Mucosa of descending colon (tissue), 3 donors: Measurements from ENCODE around the gene WNT9A. TPM values are rescaled to one million over a fixed set of nuclear protein-coding genes. Genes with fewer than 3 reads are reported as not detected.
"Not testable (repeated sequence)": the region's sequence is repeated elsewhere in the genome, so short reads cannot be mapped to it uniquely, and the experiment has no call there.

Experiments used
- ATAC-seq: fragments of 200-7000 bp; cut with Tn5 transposase; one replicate; pipeline ENCODE4 v1.9.1; 2020; ENCODE audit warnings: mild to moderate bottlenecking, moderate library complexity
- DNase-seq, 3 donors: peaks; one replicate each; pipeline ENCODE4 v3.0.0-alpha.2; 2020
- H3K36me3 ChIP-seq: fragments of 200-600 bp; one replicate; pipeline ENCODE4 v1.8.0; 2021; ENCODE audit warnings: low read depth, mild to moderate bottlenecking
- H3K4me1 ChIP-seq: fragments of 200-600 bp; one replicate; pipeline ENCODE4 v1.8.0; 2021; ENCODE audit warnings: low read depth, mild to moderate bottlenecking
- H3K4me3 ChIP-seq: fragments of 200-600 bp; one replicate; pipeline ENCODE4 v1.8.0; 2021; ENCODE audit warnings: mild to moderate bottlenecking
- H3K9me3 ChIP-seq: fragments of 200-600 bp; one replicate; pipeline ENCODE4 v1.8.0; 2021; ENCODE audit warnings: mild to moderate bottlenecking
- intact Hi-C, 2 donors: fragments of 100-400 bp; cut with DNase I in 1 of 2; cut with micrococcal nuclease in 1 of 2; formaldehyde crosslinking; loops; one replicate each; pipeline versions ENCODE4 v1.11.0 to v1.11.1; 2022; cut with DNase I, micrococcal nuclease
- total RNA-seq, 3 donors: library from RNA; stranded (reverse); fragmentation: NEBNext Ultra II Directional in 2 of 3; extraction: Animal tissue kit (Norgen Biotek cat#: 25700) in 2 of 3; gene quantifications; one replicate each; pipeline versions ENCODE4 v1.2.1 to v1.2.4, GENCODE V29; 2021 to 2023
- TF ChIP-seq, protein P1 (sequence below): fragments of 200-600 bp; IDR thresholded peaks from one replicate; pipeline ENCODE4 v1.8.0; 2022; ENCODE audit warnings: antibody characterized with exemption, mild to moderate bottlenecking
- donor health status: DM: no; HTN: no; CAD: no; lungs with moderate emphysema.
- donor health status: DM: no; HTN: no; CAD: no.
- donor health status: DM: no; HTN: yes; CAD: no.

Gene WNT9A
- total RNA-seq, 3 donors from 2014 or later: 1.7 to 12.7 (median 2.4) TPM

DNA sequence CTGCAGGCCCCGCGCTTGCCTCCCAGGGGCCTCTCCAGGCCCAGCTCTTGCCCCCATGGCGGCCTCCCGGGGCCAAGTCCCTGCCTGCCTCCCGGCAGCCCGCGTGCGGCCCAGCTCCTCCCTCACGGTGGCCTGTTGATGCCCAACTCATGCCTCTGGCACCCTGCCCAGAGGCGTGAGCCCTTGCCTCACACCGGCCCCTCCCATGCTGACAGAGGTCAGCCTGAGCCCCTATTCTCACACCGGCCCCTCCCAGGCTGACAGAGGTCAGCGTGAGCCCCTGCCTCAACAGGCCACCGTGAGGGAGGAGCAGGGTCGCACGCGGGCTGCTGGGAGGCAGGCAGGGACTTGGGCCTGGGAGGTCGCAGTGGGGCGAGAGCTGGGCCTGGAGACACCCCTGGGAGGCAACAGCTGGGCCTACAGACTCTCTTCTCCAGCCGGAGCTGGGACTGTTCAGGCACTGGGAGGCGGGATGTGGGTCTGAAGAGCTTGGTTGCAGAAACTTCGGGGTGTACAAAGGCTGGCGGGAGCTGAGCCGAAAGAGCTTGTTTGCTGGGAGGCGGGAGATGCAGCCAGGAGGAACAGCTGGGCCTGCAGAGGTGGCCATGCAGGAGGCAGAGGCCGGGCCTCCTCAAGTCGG, 24.0 kb upstream of the WNT9A start:
- intact Hi-C loops, ATAC-seq, H3K36me3 ChIP-seq, DNase-seq, H3K9me3 ChIP-seq, H3K4me3 ChIP-seq, H3K4me1 ChIP-seq: not testable (repeated sequence)

DNA sequence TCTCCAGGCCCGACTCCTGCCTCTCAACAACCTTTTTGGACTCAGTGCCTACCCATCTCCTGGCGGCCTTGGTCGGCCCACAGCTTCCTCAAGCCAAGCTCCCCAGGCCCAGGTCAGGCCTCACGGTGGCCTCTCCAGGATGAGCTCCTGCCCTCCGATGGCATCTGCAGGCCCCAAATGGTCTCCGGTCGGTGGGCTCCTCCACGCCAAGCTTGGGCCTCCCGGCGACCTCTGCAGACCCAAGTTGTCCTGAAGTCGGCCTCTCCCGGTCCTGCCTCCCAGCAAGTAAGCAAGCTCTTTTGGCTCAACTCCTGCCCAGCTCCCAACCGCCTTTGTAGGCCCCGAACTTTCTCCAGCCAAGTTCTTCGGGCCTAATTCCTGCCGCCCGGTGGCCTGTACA, 23.5 kb upstream of the WNT9A start:
- H3K36me3 ChIP-seq, H3K9me3 ChIP-seq, ATAC-seq, H3K4me1 ChIP-seq, intact Hi-C loops, H3K4me3 ChIP-seq: not testable (repeated sequence)
- DNase-seq: peak in 1 of 3 donors; percentile 2

DNA sequence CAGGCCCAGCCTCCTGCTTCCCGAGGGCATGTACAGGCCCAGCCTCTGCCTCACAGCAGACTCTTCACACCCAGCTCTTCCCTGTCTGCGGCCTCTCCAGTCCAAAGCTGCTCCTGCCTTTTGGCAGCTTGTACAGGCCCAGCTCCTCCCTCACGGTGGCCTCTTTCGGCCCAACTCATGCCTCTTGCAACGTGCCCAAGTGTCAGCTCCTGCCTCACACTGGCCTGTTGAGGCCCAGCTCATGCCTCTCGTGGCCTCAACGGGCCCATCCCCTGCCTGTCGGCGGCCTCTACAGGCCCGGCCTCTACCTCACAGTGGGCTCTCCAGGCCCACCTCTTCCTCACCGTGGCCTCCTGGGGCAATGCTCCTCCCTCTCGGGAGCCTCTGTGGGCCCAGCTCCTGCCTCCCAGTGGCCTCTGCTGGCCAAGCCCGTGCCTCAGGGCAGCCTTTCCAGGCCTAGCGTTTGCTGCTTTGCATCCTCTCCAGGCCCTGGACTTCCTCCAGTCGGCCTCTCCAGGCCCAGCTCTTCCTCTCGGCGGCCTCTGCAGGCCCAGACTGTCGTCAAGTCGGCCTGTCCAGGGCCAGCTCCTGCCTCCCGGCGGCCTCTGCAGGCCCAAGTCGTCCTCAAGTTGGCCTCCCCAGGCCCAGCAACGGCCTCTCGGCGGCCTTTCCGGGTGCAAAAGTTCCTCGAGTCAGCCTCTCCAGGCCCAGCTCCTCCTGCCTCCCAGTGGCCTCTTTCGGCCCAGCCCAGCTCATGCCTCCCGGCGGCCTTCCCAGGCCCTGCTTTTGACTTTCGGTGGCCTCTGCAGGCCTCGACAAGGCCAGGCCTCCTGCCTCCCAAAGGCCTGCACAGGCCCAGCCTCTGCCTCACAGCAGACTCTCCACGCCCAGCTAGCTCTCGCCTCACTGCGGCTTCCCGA, 22.6 kb upstream of the WNT9A start:
- ATAC-seq, H3K36me3 ChIP-seq, H3K9me3 ChIP-seq, intact Hi-C loops, H3K4me3 ChIP-seq, H3K4me1 ChIP-seq: not testable (repeated sequence)
- peak in 1 of 3 donors; percentile 13 for DNase-seq

DNA sequence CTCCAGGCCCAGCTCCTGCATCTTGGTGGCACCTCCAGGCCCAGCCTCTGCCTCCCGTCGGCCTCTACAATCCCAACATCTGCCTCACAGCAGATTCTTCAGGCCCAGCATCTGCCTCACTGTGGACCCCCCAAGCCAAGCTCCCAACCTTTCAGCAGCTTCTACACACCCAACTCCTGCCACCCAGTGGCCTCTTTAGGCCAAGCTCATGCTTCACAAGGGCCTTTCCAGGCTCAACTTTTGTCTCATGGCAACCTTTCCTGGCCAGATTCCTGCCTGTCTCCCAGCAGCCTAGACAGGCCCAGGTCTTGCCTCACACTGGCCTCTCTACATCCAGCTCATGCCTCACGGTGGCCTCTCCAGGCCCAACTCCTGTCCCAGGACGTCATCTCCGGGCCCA, 20.1 kb upstream of the WNT9A start:
- DNase-seq, H3K9me3 ChIP-seq, H3K36me3 ChIP-seq, H3K4me1 ChIP-seq, ATAC-seq, H3K4me3 ChIP-seq, intact Hi-C loops: not testable (repeated sequence)

DNA sequence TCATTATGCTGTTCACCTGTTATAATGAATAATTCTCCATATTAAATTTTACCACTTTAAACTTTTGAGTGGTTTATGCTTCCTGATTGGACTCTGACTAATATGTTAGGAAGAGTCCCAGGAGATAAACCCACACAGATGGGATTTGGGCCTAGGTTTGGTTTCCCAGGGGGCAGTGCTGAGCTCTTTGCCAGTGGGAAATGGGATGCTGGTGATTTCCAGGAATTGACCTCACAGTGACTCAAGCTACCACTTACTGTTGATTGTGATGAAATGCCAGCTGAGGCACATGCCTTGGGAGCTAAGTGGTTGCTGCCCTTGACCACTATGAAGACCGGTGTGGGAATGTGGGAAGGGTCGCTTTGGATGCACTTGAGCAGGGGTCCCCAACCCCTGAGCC, 19.0 kb upstream of the WNT9A start:
- H3K36me3 ChIP-seq, DNase-seq, ATAC-seq, H3K9me3 ChIP-seq, H3K4me1 ChIP-seq, H3K4me3 ChIP-seq, intact Hi-C loops: not testable (repeated sequence)

DNA sequence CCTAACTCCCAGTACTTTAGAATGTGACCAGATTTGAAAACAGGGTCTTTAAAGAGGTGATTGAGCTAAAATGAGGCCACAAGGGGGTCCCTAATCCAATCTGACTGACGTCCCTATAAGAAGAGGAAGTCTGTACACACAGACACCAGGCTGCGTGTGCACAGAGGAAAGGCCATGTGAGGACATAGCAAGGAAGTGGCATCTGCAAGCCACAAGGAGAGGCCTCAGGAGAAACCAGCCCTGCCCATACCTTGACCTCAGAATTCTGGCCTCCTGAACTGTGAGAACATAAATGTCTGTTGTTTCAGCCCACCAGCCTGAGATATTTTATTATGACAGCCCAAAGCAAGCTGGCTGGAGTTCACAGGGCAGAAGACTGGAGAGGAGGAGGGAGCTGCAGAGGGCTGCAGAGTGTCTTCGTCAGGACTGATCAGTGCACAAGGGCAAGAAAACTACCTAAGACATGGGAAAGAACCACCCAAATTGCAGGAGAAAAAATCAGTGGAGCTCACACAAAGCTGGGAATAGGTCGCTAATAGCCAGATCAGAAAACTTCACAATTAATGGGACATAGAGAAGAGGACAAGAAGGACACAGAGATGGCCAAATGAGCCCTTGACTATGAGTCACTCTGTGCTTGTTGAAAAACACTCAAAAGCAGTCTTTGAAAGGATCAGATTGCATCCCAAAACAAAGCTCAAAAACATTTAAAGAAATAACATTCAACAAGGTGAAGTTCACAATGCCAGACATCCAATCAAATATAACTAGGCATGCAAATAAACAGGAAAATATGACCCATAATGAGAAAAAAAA, 14.1 kb upstream of the WNT9A start:
- ATAC-seq (no peak), DNase-seq (peak in 1 of 3 donors; percentile 7)
- Histone ChIP-seq H3K36me3 (no peaks in the 10 kb centered on the region), H3K4me3 (no peak overlapping the region), H3K4me1 (no peaks in the 10 kb centered on the region), H3K9me3 (no peaks in the 10 kb centered on the region)
- intact Hi-C loops: no loop called here
- TF ChIP-seq, protein P1, sequence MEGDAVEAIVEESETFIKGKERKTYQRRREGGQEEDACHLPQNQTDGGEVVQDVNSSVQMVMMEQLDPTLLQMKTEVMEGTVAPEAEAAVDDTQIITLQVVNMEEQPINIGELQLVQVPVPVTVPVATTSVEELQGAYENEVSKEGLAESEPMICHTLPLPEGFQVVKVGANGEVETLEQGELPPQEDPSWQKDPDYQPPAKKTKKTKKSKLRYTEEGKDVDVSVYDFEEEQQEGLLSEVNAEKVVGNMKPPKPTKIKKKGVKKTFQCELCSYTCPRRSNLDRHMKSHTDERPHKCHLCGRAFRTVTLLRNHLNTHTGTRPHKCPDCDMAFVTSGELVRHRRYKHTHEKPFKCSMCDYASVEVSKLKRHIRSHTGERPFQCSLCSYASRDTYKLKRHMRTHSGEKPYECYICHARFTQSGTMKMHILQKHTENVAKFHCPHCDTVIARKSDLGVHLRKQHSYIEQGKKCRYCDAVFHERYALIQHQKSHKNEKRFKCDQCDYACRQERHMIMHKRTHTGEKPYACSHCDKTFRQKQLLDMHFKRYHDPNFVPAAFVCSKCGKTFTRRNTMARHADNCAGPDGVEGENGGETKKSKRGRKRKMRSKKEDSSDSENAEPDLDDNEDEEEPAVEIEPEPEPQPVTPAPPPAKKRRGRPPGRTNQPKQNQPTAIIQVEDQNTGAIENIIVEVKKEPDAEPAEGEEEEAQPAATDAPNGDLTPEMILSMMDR: no peak

DNA sequence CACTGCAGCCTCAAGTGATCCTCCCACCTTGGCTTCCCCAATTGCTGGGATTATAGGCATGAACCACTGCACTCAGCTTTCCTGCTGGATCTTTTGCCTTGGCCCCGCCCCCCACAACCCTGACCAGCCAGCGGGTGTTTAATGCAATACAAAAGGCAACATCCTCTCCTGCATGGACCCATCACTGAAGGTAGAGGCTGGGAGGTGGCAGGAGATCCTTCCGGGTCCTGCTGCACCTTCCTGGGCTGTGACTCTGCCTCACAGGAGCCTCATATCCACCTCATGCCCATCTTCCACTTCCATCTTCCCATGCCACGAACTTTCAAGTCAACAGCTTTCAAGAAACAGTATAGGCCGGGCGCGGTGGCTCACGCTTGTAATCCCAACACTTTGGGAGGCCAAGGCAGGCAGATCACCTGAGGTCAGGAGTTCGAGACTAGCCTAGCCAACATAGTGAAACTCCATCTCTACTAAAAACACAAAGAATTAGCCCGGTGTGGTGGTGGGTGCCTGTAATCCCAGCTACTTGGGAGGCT, 11.7 kb upstream of the WNT9A start:
- intact Hi-C loops: loop anchor here in 1 of 2 donors (10.0 kb wide), 1 partner anchor 475 kb away; no protein-coding TSS in a partner anchor
- H3K36me3 ChIP-seq: no peaks in the 10 kb centered on the region
- ATAC-seq (no peak), DNase-seq (peak in 1 of 3 donors; percentile 3)
- no peak overlapping the region for H3K4me3 ChIP-seq
- TF ChIP-seq, protein P1: no peak
- H3K9me3 ChIP-seq: no peaks in the 10 kb centered on the region
- no peaks in the 10 kb centered on the region for H3K4me1 ChIP-seq
